Testis (tissue), 3 donors: Measurements from ENCODE around the gene SAMD11. TPM values are rescaled to one million over a fixed set of nuclear protein-coding genes. Genes with fewer than 3 reads are reported as not detected.

Source experiments
- DNase-seq: peaks from one replicate; pipeline ENCODE4 v3.0.0-alpha.2; 2019
- H3K27ac ChIP-seq, 2 donors: fragments of 200-600 bp; sonication (generic); one replicate each; pipeline ENCODE4 v1.5.1; 2019
- H3K27me3 ChIP-seq: fragments of 200-600 bp; sonication (generic); one replicate; pipeline ENCODE4 v1.5.1; 2019
- H3K36me3 ChIP-seq: fragments of 200-600 bp; sonication (generic); one replicate; pipeline ENCODE4 v1.5.1; 2017; ENCODE audit warnings: low read depth; ENCODE audit errors: missing control alignments
- H3K4me1 ChIP-seq: fragments of 200-600 bp; sonication (generic); one replicate; pipeline ENCODE4 v1.5.1; 2019
- H3K4me3 ChIP-seq, 2 donors: fragments of 200-600 bp; sonication (generic); one replicate each; pipeline ENCODE4 v1.5.1; 2017 to 2019
- H3K9me3 ChIP-seq: fragments of 200-600 bp; sonication (generic); one replicate; pipeline ENCODE4 v1.5.1; 2017
- CTCF ChIP-seq, 3 experiments: fragments of 450-650 bp in 2 of 3; fragments of 200-600 bp in 1 of 3; sonication (generic) in 1 of 3; IDR thresholded peaks; one replicate each; pipeline ENCODE4 v1.5.1; 2016 to 2019; ENCODE audit warnings: antibody characterized with exemption in 3 of 3, mild to moderate bottlenecking in 2 of 3, moderate library complexity in 1 of 3
- POLR2A ChIP-seq: fragments of 450-650 bp; IDR thresholded peaks from one replicate; pipeline ENCODE4 v1.6.1; 2017; ENCODE audit warnings: antibody characterized with exemption, mild to moderate bottlenecking, moderate library complexity
- WGBS, 2 donors: methylation state at CpG; one replicate each; pipeline ENCODE4 v1.1.5; 2018; 5-methylcytosine and 5-hydroxymethylcytosine counted together
- intact Hi-C: fragments of 100-400 bp; cut with DNase I; formaldehyde crosslinking; loops from one replicate; pipeline ENCODE4 v1.15.1; 2023; ENCODE audit warnings: low total_unique reads
- polyA plus RNA-seq: library from polyadenylated mRNA; stranded (reverse); fragments of 350-450 nt; fragmentation: Illumina TruSeq; extraction: RNeasy Lipid Tissue Mini Kit (QIAGEN cat#74804); gene quantifications from one replicate; pipeline ENCODE4 v1.2.3, GENCODE V29; 2014; ENCODE audit warnings: low read depth, low replicate concordance; ENCODE audit not compliant: insufficient read depth
- total RNA-seq, 2 donors: library from RNA; depleted of rRNA; stranded (reverse); fragments of >200 nt; gene quantifications; one replicate each; pipeline ENCODE4 v1.2.3, GENCODE V29; 2016

SAMD11 gene
- total and polyA plus RNA-seq, 3 donors from 2014 or later = 7.9 to 47.2 (median 36.9) TPM

DNA sequence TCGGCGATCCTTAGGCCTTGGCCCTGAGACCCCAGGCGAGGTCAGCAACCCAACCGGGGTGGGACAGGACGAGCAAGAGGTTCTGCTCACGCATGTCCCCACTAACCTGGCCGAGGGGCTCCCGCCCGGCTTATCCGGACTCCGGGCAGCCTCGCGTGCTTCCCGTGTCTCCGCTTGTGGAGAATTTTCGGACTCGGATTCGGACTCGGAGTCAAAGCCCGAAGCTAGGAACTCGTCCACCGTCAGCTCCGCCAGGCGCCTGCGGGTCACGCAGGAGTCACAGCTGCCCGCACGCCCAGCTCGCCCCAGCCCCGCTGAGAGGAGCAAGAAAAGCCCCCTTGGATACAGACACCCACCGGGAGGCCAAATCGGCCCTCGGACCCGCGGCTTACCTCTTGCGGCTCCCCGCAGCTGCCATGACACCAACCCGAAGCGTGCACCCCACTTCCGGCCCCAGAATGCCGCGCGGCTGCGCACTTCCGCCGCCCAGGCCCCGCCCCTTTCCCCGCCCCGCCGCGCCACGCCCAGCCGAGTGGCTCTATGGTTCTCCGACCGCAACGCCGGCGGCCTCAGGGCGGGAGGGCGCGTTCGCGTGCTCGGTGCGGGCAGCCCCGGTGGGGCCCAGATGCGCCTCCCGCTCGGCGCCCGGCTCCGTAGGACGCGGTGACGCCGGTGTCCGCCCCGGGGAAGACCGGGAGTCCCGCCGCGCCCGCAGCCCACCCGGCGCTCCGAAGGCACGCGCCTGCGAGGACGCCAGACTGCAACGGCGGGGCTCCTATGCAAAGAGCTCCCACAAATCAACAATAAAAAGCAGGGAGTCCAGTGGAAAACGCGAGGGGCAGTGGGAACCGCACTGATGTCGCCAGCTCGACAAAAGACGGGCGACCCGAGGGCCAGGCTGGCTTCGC is 35.4 kb downstream of the SAMD11 start, which contains the start of gene NOC2L:
Gene NOC2L, minus strand, starts transcription at position 434 of the 908 bp plus-strand sequence. Its CDS starts 16 bp downstream, at position 418.
- Histone ChIP-seq H3K27ac (peak within 1 kb of the TSS in 1 of 2 donors; percentile 24), H3K4me3 (peak within 1 kb of the TSS; percentile 98), H3K4me1 (peaks cover 13% of the 10 kb centered on the region), H3K9me3 (no peaks in the 10 kb centered on the region), H3K27me3 (no peaks in the 10 kb centered on the region), H3K36me3 (no peaks in the 10 kb centered on the region)
- intact Hi-C loops = no loop called here
- peak; percentile 95 for DNase-seq
- 0 to 10% methylated on average over 17 to 71 of the region's 101 CpGs for WGBS, 2 donors
- TF ChIP-seq CTCF (IDR thresholded peaks at IDR 0.05) = no peak
- no peak for TF ChIP-seq POLR2A

- Histone ChIP-seq H3K36me3 (no peaks in the 10 kb centered on the region), H3K4me1 (peaks cover 13% of the 10 kb centered on the region), H3K9me3 (no peaks in the 10 kb centered on the region), H3K27me3 (no peaks in the 10 kb centered on the region), H3K27ac (peak overlapping the region in 1 of 2 donors; percentile 24), H3K4me3 (peak overlapping the region; percentile 98)
- TF ChIP-seq CTCF (IDR thresholded peaks at IDR 0.05) (no peak), POLR2A (no peak)
- intact Hi-C loops = no loop called here
- 11 to 17% methylated on average over 26 to 35 of the region's 57 CpGs for WGBS, 2 donors
- no peak for DNase-seq
Observed at GRCh38 chr1:959731-960362, 36.1 kb downstream of the SAMD11 start.

GRCh38 chr1:960363-961131 is 36.8 kb downstream of the SAMD11 start, which contains the start of gene KLHL17:
Gene KLHL17, plus strand, starts transcription at chr1:960584. Its CDS starts 110 bp downstream, at chr1:960694.
- Histone ChIP-seq H3K27me3 (no peaks in the 10 kb centered on the region), H3K4me1 (peaks cover 13% of the 10 kb centered on the region), H3K9me3 (no peaks in the 10 kb centered on the region), H3K4me3 (peak within 1 kb of the TSS; percentile 98), H3K36me3 (no peaks in the 10 kb centered on the region), H3K27ac (peak within 1 kb of the TSS in 1 of 2 donors; percentile 24)
- 0 to 1% methylated on average over 8 to 49 of the region's 109 CpGs for WGBS, 2 donors
- intact Hi-C loops = no loop called here
- TF ChIP-seq CTCF (IDR thresholded peaks at IDR 0.05) = no peak
- no peak for TF ChIP-seq POLR2A
- DNase-seq = peak; percentile 78

DNA sequence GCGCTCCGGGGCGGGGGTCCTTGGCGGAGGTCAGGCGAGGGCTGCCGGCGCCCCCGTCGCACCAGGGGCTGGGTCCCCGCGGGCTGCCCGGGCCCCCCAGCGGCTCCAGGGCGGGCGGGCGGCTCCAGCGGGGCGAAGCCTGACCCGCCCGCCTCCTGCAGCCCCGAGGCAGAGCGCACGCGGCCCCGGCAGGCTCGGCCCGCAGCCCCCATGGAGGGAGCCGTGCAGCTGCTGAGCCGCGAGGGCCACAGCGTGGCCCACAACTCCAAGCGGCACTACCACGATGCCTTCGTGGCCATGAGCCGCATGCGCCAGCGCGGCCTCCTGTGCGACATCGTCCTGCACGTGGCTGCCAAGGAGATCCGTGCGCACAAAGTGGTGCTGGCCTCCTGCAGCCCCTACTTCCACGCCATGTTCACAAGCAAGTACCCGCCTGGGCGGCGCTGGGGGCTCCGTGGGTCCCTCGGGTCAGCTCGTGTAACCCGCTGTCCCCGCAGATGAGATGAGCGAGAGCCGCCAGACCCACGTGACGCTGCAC is 37.5 kb downstream of the SAMD11 start:
- peak overlapping the region; percentile 98 for H3K4me3 ChIP-seq
- TF ChIP-seq CTCF (IDR thresholded peaks at IDR 0.05) = no peak
- TF ChIP-seq POLR2A = no peak
- no peaks in the 10 kb centered on the region for H3K27me3 ChIP-seq
- H3K36me3 ChIP-seq = no peaks in the 10 kb centered on the region
- 29 to 50% methylated on average over 6 to 31 of the region's 56 CpGs for WGBS, 2 donors
- H3K9me3 ChIP-seq = no peaks in the 10 kb centered on the region
- no peak for DNase-seq
- intact Hi-C loops = no loop called here
- H3K4me1 ChIP-seq = peaks cover 13% of the 10 kb centered on the region
- H3K27ac ChIP-seq = no peak overlapping the region
